ENCODE measurements around the gene KRTDAP. TPM values are rescaled to one million over a fixed set of nuclear protein-coding genes. Genes with fewer than 3 reads are reported as not detected.
A peak's percentile ranks its signal among the peaks of the same experiment; 100 is the strongest.

Gene KRTDAP
- total RNA-seq, 1 experiment from 2014 or later, result not detected

GRCh38 chr19:35459414-35460082 is 30.7 kb downstream of the KRTDAP start:
- Histone ChIP-seq H3K79me2 (ENCODE audit: low read length) (no peaks in the 10 kb centered on the region), H3K9ac (ENCODE audit: low read length) (no peak overlapping the region), H3K4me1 (ENCODE audit: low read length) (peaks cover 38% of the 10 kb centered on the region), H3K4me3 (ENCODE audit: low read length) (no peak overlapping the region), H3K4me2 (ENCODE audit: low read depth, low read length, poor library complexity, severe bottlenecking) (peak overlapping the region; percentile 62), H3K9me3 (ENCODE audit: low read length) (no peaks in the 10 kb centered on the region), H3K36me3 (ENCODE audit: insufficient read depth, low read length) (no peaks in the 10 kb centered on the region), H3K27ac (ENCODE audit: low read length) (no peak overlapping the region), H4K20me1 (ENCODE audit: insufficient read depth, low read depth, low read length) (peaks cover 3% of the 10 kb centered on the region; the same call in 1 of the 2 replicates), H3K27me3 (ENCODE audit: low read length) (no peaks in the 10 kb centered on the region), H2AFZ (ENCODE audit: low read length) (no peak overlapping the region), H3K9me2 (replicated peaks; ENCODE audit: insufficient read depth, low read length) (no peaks in the 10 kb centered on the region)
- DNase-seq, result no peak

GRCh38 chr19:35458731-35459391 is 31.4 kb downstream of the KRTDAP start:
- Histone ChIP-seq H3K9me3 (ENCODE audit: low read length) (no peaks in the 10 kb centered on the region), H3K9ac (ENCODE audit: low read length) (no peak overlapping the region), H3K4me1 (ENCODE audit: low read length) (peaks cover 38% of the 10 kb centered on the region), H3K36me3 (ENCODE audit: insufficient read depth, low read length) (no peaks in the 10 kb centered on the region), H3K27me3 (ENCODE audit: low read length) (no peaks in the 10 kb centered on the region), H3K79me2 (ENCODE audit: low read length) (no peaks in the 10 kb centered on the region), H4K20me1 (ENCODE audit: insufficient read depth, low read depth, low read length) (peaks cover 3% of the 10 kb centered on the region; the same call in 1 of the 2 replicates), H3K4me2 (ENCODE audit: low read depth, low read length, poor library complexity, severe bottlenecking) (peak overlapping the region; percentile 62), H2AFZ (ENCODE audit: low read length) (no peak overlapping the region), H3K27ac (ENCODE audit: low read length) (no peak overlapping the region), H3K9me2 (replicated peaks; ENCODE audit: insufficient read depth, low read length) (no peaks in the 10 kb centered on the region), H3K4me3 (ENCODE audit: low read length) (no peak overlapping the region; the same call in 1 of the 2 replicates)
- DNase-seq, result peak; percentile 85

GRCh38 chr19:35458192-35458591 is 32.1 kb downstream of the KRTDAP start:
- no peak overlapping the region for H3K27ac ChIP-seq (ENCODE audit: low read length)
- peaks cover 38% of the 10 kb centered on the region for H3K4me1 ChIP-seq (ENCODE audit: low read length)
- H3K79me2 ChIP-seq (ENCODE audit: low read length), result no peaks in the 10 kb centered on the region
- H3K27me3 ChIP-seq (ENCODE audit: low read length), result no peaks in the 10 kb centered on the region
- no peaks in the 10 kb centered on the region for H3K9me2 ChIP-seq (replicated peaks; ENCODE audit: insufficient read depth, low read length)
- H3K4me2 ChIP-seq (ENCODE audit: low read depth, low read length, poor library complexity, severe bottlenecking), result no peak overlapping the region
- no peak overlapping the region for H3K9ac ChIP-seq (ENCODE audit: low read length)
- DNase-seq, result no peak
- H3K9me3 ChIP-seq (ENCODE audit: low read length), result no peaks in the 10 kb centered on the region
- H2AFZ ChIP-seq (ENCODE audit: low read length), result no peak overlapping the region
- H4K20me1 ChIP-seq (ENCODE audit: insufficient read depth, low read depth, low read length), result peaks cover 3% of the 10 kb centered on the region; the same call in 1 of the 2 replicates
- H3K36me3 ChIP-seq (ENCODE audit: insufficient read depth, low read length), result no peaks in the 10 kb centered on the region
- no peak overlapping the region for H3K4me3 ChIP-seq (ENCODE audit: low read length)

GRCh38 chr19:35457173-35457572 is 33.1 kb downstream of the KRTDAP start:
- DNase-seq, result no peak
- Histone ChIP-seq H3K4me2 (ENCODE audit: low read depth, low read length, poor library complexity, severe bottlenecking) (no peak overlapping the region), H3K27me3 (ENCODE audit: low read length) (no peaks in the 10 kb centered on the region), H3K36me3 (ENCODE audit: insufficient read depth, low read length) (no peaks in the 10 kb centered on the region), H3K27ac (ENCODE audit: low read length) (no peak overlapping the region), H3K9me3 (ENCODE audit: low read length) (no peaks in the 10 kb centered on the region), H4K20me1 (ENCODE audit: insufficient read depth, low read depth, low read length) (peaks cover 3% of the 10 kb centered on the region; the same call in 1 of the 2 replicates), H3K9ac (ENCODE audit: low read length) (no peak overlapping the region), H3K9me2 (replicated peaks; ENCODE audit: insufficient read depth, low read length) (no peaks in the 10 kb centered on the region), H3K4me3 (ENCODE audit: low read length) (no peak overlapping the region), H3K79me2 (ENCODE audit: low read length) (no peaks in the 10 kb centered on the region), H3K4me1 (ENCODE audit: low read length) (peaks cover 29% of the 10 kb centered on the region), H2AFZ (ENCODE audit: low read length) (no peak overlapping the region)

- Histone ChIP-seq H3K4me1 (ENCODE audit: low read length) (peaks cover 26% of the 10 kb centered on the region), H3K4me3 (ENCODE audit: low read length) (no peak overlapping the region), H3K9me2 (replicated peaks; ENCODE audit: insufficient read depth, low read length) (no peaks in the 10 kb centered on the region), H3K27ac (ENCODE audit: low read length) (no peak overlapping the region), H2AFZ (ENCODE audit: low read length) (no peak overlapping the region), H3K4me2 (ENCODE audit: low read depth, low read length, poor library complexity, severe bottlenecking) (no peak overlapping the region), H4K20me1 (ENCODE audit: insufficient read depth, low read depth, low read length) (peaks cover 3% of the 10 kb centered on the region; the same call in 1 of the 2 replicates), H3K36me3 (ENCODE audit: insufficient read depth, low read length) (no peaks in the 10 kb centered on the region), H3K9ac (ENCODE audit: low read length) (no peak overlapping the region), H3K9me3 (ENCODE audit: low read length) (no peaks in the 10 kb centered on the region), H3K27me3 (ENCODE audit: low read length) (no peaks in the 10 kb centered on the region), H3K79me2 (ENCODE audit: low read length) (no peaks in the 10 kb centered on the region)
- DNase-seq, result no peak
These were observed 34.6 kb downstream of the KRTDAP start for GRCh38 chr19:35455616-35456201.

- Histone ChIP-seq H3K79me2 (ENCODE audit: low read length) (no peaks in the 10 kb centered on the region), H3K4me1 (ENCODE audit: low read length) (peaks cover 21% of the 10 kb centered on the region), H3K36me3 (ENCODE audit: insufficient read depth, low read length) (no peaks in the 10 kb centered on the region), H4K20me1 (ENCODE audit: insufficient read depth, low read depth, low read length) (peaks cover 3% of the 10 kb centered on the region; the same call in 1 of the 2 replicates), H3K4me3 (ENCODE audit: low read length) (no peak overlapping the region), H3K27me3 (ENCODE audit: low read length) (no peaks in the 10 kb centered on the region), H3K9ac (ENCODE audit: low read length) (no peak overlapping the region), H3K4me2 (ENCODE audit: low read depth, low read length, poor library complexity, severe bottlenecking) (no peak overlapping the region), H3K9me3 (ENCODE audit: low read length) (no peaks in the 10 kb centered on the region), H3K27ac (ENCODE audit: low read length) (no peak overlapping the region), H3K9me2 (replicated peaks; ENCODE audit: insufficient read depth, low read length) (no peaks in the 10 kb centered on the region), H2AFZ (ENCODE audit: low read length) (no peak overlapping the region)
- no peak for DNase-seq
These were observed 35.6 kb downstream of the KRTDAP start for GRCh38 chr19:35454663-35455062.

GRCh38 chr19:35451338-35452096 is 38.7 kb downstream of the KRTDAP start:
- no peak overlapping the region for H3K27ac ChIP-seq (ENCODE audit: low read length)
- no peaks in the 10 kb centered on the region for H3K79me2 ChIP-seq (ENCODE audit: low read length)
- no peaks in the 10 kb centered on the region for H3K9me2 ChIP-seq (replicated peaks; ENCODE audit: insufficient read depth, low read length)
- no peaks in the 10 kb centered on the region for H3K36me3 ChIP-seq (ENCODE audit: insufficient read depth, low read length)
- no peaks in the 10 kb centered on the region for H4K20me1 ChIP-seq (ENCODE audit: insufficient read depth, low read depth, low read length)
- H3K9ac ChIP-seq (ENCODE audit: low read length), result no peak overlapping the region
- H3K4me1 ChIP-seq (ENCODE audit: low read length), result no peaks in the 10 kb centered on the region
- H3K27me3 ChIP-seq (ENCODE audit: low read length), result no peaks in the 10 kb centered on the region
- no peaks in the 10 kb centered on the region for H3K9me3 ChIP-seq (ENCODE audit: low read length)
- no peak overlapping the region for H3K4me2 ChIP-seq (ENCODE audit: low read depth, low read length, poor library complexity, severe bottlenecking)
- no peak overlapping the region for H2AFZ ChIP-seq (ENCODE audit: low read length)
- no peak overlapping the region for H3K4me3 ChIP-seq (ENCODE audit: low read length)
- peak; percentile 60 for DNase-seq
